ENCODE data around the gene RHOBTB1. TPM values are rescaled to one million over a fixed set of nuclear protein-coding genes. Genes with fewer than 3 reads are reported as not detected.

The RHOBTB1 gene
- polyA plus RNA-seq, 3 donors = 75.5 to 97.7 (median 80.9) TPM

DNA sequence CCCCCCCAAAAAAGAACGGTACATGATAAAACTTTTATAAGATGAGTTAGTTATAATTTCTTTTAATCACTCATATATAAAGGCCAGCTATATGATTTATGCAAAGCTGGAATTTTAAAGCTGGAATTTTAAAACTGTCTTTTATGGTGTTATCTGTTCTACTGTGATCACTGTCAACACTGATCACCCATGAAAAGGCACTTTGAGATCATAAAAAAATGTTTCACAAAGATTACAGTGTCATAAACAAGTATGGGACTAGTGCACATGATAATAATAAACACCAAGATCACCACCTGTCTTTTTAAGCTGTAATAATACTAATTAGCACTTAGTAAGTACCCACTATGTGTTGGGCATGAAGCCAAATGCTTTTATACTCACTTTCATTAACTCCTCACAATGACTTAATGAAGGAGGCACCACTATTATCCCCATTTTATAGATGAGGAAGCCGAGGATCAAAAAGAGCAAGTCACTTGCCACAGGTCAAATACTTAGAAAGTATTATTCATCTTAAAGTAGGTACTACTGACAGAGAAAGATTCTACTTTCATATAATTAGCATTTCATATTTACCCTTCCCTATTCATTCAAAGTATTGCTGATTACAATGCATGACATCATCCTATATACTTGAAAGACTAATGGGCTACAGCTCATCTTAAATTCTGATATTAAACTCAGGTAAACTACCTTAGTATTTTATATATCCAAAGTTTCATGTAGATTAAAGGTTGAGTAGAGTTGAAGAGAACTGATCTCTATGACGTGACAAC lies 8.3 kb upstream of the RHOBTB1 start:
- no peak for DNase-seq (ENCODE audit: extremely low read depth in 1 of 11, low read depth in 9 of 11, low spot score in 4 of 11)

DNA sequence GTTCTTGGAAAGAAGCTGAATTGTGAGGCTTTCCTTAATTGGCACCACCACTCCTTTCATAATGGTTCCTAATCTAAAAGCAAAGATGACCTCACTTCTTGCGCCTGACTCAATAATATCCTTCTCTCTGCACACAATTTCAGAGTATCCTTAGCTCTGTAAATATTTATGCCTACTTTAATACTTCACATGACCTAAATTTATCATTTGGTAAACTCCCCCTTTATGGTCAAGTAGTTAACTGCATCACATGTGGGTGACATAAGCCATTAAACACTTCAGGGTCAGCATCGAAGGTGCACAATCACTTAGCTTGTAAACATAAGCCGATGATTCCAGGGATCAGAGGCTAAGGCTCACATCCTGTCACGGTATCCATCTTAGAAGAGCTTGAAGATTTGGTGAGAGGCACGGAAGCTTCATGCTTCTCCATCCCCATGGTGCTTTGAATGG lies 7.3 kb upstream of the RHOBTB1 start:
- DNase-seq (ENCODE audit: extremely low read depth in 1 of 11, low read depth in 9 of 11, low spot score in 4 of 11) = no peak

DNA sequence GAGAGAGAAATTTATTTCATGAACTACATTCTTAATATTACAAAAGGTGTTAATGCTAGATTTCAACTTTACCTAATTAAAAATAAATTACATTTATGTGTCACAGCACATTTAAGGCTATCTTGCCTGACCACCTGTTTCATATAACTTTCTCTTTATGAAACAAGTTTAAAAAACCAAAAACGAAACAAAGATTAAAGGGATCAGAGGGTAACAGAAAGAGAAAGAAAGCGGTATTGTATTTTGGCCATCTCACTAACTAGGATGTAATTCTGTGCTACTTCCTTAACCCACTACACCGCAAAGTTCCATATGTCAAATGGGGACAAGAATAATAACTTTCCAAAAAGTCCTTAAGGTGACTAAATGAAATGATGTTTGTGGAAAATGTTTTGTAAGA lies 6.3 kb upstream of the RHOBTB1 start:
- DNase-seq (ENCODE audit: extremely low read depth in 1 of 11, low read depth in 9 of 11, low spot score in 4 of 11) = no peak

DNA sequence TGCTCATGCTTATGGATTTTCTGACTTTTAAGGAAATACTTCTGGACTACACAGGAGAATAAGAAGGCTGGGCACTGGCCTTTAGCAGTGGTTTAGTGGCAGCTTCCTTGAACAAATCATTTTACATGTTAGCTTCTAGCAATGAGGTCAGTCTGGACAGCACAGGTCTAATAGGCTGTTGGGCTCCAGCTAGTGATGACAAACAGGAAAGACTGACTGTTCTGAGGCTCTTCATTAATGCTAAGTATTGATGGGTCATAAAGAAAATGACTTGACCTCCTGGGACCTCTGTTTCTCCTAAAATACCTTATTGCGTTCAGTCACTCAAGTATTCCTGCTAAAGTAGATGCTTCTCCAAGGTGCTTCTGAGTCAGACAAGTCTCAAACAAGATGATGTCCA lies 4.9 kb upstream of the RHOBTB1 start:
- no peak for DNase-seq (ENCODE audit: extremely low read depth in 1 of 11, low read depth in 9 of 11, low spot score in 4 of 11)

DNA sequence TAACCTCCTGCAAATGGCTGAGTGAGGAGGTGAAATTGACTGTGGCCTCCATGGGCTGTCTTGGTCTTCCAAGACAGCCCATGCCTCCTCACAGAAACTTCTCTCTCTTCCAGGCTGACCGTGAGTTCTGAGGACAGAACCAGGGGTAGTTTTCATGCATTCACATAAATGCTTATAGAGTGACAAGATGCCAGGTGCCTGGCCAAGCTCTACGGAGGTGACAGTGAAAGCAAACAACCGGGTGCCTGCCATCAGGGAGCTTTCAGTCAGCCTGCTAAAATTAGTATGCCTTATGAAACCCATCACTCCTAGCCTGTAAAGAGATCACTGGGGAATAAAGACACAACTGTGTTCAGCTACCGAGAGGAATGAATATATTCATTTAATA lies 919 bp upstream of the RHOBTB1 start:
- DNase-seq (ENCODE audit: extremely low read depth in 1 of 11, low read depth in 9 of 11, low spot score in 4 of 11) = no peak

DNA sequence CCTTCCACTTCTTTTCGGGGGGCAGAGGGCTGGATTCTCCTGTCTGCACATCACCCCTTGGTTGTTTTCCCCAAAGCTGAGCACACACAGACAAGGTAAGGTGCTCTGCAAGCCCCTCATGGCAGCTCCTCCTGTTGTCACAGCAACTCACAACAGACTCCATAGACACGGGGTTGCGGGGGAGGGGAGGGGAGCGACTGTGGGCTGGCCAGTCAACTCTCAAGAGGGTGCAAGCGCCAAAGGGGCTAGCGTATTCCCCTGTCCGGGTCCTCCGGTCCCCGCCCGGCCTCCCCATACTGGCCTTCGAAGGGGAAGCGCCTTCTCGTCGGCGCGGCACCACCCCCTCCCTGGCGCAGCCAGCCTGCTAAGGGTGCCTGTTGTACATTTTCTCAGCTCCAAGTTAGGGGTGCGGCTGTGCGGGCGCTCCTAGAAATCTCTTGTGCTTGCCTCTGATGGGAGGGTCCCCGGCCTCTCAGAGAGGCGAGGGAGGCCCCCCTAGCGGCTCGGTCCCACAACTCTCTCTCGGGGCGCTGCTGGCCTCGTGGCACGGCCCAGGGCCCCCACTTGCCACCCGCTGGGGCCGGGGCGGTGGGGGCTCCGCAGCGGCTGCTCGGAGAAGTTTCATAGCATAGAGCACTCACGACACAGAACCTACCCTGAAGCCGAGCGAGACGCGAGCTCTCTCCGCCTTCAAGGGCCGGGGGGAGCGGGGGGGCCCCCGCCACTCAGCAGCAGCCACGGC lies 498 bp downstream of the RHOBTB1 start:
- peak in 10 of 11 donors; percentile 70 to 86 (median 78) for DNase-seq (ENCODE audit: extremely low read depth in 1 of 11, low read depth in 9 of 11, low spot score in 4 of 11)

DNA sequence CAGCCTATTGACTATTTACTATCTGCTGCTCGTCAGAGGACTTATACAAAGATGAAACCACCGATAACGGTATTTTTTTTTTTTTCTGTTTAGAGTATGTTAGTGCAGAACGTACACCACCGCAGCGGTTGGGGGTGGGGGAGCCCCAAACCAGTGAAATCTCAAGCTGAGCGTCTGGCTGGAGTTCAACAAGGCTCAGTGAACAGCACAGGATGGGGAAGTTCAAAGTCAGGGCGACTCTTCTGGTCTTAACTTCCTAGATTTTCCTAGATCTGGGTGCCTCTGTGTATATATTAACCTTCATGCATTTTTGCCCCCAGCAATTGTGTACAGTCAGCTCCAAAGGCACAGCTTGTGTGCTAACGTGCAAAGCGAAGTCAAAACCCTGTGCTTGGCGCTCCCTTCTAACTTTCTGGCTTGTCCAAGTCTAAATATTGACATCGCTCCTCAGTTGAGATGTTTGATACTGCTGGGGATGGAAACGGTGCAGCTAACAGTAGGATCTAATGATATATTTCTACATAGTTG lies 1.1 kb downstream of the RHOBTB1 start:
- DNase-seq (ENCODE audit: extremely low read depth in 1 of 11, low read depth in 9 of 11, low spot score in 4 of 11) = peak in 9 of 11 donors; percentile 34 to 59 (median 46)

DNA sequence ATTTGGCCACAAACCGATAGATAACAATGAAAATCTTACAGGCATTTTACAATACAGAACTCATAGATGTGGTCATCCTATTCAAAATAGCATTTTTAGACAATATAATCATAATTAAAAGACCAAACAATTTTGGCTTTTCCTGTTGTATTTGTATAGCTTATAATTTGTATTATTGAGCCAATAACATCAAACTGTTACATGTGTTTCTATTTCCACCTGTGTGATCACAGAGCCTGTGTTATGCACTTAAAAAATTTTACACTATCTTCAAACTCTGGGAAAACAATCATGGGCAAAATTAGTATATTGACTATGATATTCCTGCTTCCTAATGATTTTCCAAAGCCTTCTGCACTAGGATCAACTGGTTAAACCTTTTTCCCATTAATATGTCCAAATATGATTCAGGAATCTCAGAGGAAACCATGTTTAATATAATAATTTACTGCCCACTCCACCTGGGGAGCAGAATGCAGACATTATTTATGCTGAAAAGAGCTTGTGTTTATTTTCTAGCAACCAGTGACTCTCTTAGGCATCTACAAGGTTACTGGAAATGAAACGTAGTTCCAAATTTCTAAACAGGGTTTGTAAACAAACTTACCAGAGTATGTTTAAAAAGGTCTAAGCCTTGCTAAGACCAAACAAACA lies 1.7 kb downstream of the RHOBTB1 start:
- DNase-seq (ENCODE audit: extremely low read depth in 1 of 11, low read depth in 9 of 11, low spot score in 4 of 11) = peak in 1 of 11 donors; percentile 12

DNA sequence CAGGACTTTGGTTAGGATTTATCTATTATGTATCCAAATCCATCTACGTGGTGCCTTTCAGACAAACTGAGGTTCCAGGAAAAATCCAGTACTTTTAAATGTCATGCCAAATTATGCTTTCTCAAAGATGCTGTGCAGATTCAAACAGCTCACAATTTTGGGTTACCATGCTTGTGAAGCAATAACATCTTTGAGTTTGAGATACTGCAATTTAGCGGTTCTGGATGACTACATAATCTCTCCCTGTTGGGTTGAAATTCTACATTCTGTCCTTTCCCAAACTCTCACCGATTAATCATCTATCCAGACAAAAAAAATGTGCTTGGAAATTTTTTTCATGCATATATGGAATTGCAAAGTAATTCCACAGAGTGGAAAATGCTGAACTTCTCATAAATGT lies 3.5 kb downstream of the RHOBTB1 start:
- no peak for DNase-seq (ENCODE audit: extremely low read depth in 1 of 11, low read depth in 9 of 11, low spot score in 4 of 11)

DNA sequence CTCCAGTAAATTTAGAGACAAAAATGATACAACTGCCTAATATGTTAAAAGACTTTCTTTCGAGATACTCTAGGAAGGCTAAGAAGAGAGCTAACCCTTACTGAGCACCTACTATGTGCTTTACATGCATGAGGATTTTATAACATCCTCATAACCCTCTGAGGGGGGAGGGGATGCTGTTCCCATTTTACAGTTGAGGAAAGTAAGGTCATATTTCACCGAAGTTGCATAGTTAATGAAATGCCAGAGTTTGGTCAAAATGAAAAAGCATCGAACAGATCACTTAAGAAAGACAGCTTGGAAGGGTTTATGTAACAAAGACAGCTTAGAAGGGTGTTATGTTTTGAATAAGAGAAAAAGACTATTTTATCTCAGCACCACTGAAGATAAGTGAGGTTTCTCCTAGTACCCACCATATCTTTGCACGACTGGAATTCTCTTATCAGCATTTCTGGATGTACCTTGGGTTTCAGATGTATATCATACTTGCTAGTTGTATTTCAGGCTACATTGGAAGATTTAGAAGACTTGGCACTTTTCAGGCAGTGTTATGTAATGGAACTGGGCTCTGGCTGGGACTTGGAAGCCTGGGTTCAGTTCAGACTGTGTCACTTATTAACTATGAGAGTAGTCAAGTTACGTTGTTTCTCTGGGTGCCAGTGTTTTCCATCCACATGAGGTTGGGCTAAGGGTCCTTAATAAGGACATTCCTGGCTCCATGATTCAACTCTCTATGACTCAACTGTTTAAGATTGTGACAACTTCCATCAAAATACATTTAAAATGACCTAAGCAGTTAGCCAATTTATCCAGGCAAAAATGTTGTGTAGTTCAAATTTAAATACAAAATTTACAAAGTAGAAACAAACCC lies 6.0 kb downstream of the RHOBTB1 start:
- DNase-seq (ENCODE audit: extremely low read depth in 1 of 11, low read depth in 9 of 11, low spot score in 4 of 11) = no peak

DNA sequence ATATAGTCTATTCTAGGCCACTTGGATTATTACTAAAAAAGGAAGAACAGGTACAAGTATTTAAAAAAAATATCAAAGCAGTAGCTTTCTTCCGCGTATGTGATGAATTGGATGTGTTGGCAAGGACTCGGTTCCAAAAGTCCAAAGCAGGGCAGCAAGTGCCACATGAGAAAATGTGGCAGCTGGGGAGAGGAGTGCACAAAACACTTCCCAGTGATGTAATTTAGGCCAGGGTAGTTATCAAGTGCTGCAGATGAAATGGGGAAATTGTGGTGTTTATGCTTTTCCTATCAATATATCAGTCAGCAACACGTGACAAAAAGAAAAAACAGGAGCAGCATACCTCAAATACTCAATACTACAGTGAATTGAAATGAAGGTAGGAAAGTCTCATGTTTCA lies 7.0 kb downstream of the RHOBTB1 start:
- no peak for DNase-seq (ENCODE audit: extremely low read depth in 1 of 11, low read depth in 9 of 11, low spot score in 4 of 11)

DNA sequence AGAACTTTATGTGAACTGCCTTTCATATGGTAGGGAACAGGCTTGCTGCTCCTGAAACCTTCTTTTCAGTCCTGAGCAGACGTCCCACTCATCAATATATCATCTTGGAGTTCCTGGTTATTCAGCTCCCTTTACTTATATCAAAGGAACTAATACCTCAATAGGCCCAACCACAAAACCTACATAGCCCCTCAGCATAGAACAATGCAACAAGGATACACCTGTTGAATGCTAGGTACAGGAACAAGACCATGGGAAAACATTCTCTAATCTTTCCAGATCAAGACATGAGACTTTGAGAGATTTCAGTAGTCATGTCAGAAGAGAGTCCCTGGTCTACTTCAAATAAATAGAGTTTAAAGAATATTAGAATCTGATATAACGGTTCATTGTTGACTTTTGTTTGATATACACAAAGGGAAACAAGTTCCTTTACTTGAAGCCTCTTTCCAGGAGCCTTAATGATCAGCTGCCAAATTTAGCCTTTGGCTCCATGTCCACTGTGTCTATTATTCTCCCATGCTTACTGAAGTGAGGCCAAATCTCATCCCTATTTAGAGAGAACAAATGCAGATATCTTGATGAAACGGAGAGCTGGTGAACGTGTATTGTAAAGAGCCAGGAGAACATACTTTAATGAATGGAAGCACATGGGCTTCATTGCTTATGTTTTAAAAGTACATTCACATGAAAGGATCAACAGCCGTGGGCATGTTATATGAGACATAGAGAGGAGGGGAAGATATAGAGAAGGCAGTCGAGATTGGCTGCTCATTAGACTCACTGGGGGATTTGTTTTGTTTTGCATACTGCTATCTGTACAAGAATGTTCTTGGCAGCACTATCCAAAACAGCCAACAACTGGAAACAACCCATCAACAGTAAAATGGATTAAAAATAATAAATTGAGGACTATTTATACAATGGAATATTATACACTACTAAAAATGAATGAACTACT lies 9.5 kb downstream of the RHOBTB1 start:
- no peak for DNase-seq (ENCODE audit: extremely low read depth in 1 of 11, low read depth in 9 of 11, low spot score in 4 of 11)

DNA sequence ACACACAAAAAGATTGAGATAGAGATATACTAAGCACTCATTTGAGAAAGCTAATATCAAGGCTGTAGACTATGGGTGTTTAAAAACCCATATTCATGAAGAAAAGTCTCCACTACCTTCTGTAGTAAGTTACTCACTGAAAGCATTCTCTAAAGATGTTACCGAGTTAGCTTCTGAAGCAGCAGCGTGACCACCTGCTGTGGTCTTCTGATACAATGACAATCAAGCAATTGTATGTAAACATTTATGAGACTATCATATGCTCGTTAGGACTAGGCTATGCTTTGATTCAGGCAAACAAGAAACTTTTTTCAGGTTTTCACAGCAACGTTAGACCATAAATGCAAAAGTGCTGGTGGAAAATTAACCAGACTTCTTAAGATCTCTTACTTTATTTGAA lies 11.2 kb downstream of the RHOBTB1 start:
- DNase-seq (ENCODE audit: extremely low read depth in 1 of 11, low read depth in 9 of 11, low spot score in 4 of 11) = no peak

DNA sequence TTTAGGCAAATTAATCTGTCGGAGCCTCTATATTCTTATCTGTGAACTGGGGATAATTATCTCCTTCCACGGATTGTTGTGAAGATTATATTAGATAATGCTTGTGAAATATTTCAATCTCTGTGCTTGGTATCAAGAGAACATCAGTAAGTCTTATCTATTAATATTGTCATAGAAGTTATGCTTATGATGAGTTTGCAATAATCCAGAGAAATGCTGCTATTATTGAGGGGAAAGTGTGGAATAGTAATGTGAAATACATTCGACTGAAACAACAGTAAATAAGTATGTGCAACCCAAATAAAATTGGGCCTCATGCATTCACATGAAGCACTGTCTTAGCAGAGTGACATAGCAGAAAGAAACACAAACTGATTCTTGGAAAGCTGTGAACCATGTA lies 13.7 kb downstream of the RHOBTB1 start:
- DNase-seq (ENCODE audit: extremely low read depth in 1 of 11, low read depth in 9 of 11, low spot score in 4 of 11) = no peak

DNA sequence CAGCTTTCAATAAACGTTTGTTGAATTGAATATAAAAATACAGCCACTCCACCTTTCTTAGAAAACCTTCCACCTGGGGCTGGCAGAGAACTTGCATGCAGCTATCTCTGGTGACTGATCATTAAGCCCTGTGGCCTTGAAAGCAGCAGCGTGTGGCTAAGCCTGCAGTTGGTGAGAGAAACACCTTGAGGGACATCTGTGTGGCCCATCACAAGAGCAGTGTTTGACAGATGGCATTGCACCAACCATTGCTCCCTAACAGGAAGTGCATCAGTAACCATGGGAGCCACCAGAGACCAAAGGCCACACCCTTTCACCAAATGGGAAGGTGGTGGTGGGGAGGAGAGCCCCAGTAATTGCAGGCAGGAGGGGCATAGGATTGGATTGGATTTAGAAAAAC lies 22.4 kb downstream of the RHOBTB1 start:
- DNase-seq (ENCODE audit: extremely low read depth in 1 of 11, low read depth in 9 of 11, low spot score in 4 of 11) = no peak

DNA sequence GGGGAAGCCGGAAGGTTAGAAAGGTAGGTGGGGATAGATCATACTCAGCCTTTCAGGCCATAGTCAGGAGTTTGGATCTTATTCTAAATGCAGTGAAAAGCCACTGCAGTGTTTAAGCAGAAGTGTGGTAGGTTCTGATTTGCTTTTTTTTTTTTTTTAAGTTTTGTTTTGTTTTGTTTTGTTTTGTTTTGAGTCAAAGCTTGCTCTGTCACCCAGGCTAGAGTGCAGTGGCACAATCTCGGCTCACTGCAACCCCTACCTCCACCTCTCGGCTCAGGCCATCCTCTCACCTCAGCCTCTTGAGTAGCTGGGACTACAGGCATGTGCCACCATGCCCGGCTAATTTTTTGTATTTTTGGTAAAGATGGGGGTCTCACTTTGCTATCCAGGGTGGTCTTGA lies 23.5 kb downstream of the RHOBTB1 start:
- no peak for DNase-seq (ENCODE audit: extremely low read depth in 1 of 11, low read depth in 9 of 11, low spot score in 4 of 11)

DNA sequence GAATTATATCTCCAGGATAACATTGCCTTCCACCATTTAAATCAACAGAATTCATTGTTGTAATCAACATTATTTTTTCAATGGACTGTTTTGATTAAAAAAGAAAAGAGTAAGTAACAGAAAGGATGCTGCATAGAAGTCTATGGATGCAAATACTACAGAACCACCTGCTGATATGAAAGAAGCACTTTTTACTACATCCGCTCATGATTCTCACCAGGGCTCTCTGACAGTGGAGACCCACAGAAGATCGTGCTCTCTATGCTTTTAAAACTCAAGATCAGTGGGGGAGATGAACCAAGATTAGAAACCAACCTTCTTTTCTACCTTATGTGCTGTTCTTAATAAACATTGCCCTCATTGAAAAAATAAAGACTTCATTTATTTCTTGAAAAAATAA lies 24.4 kb downstream of the RHOBTB1 start:
- no peak for DNase-seq (ENCODE audit: extremely low read depth in 1 of 11, low read depth in 9 of 11, low spot score in 4 of 11)
